ENCODE results near the gene LRRN2. TPM values are rescaled to one million over a fixed set of nuclear protein-coding genes. Genes with fewer than 3 reads are reported as not detected.

LRRN2 gene
- total and polyA plus RNA-seq, 2 donors (not counting 3 experiments of a cell fraction or from before 2014, with no cell fraction given), result not detected

- Histone ChIP-seq H3K4me2 (ENCODE audit: insufficient read depth, low read length) (no peak overlapping the region), H3K4me3 (replicated peaks in 1 of 3; ENCODE audit: insufficient read depth in 1 of 3, low read depth in 1 of 3, low read length in 3 of 3) (no peak overlapping the region), H3K36me3 (ENCODE audit: control insufficient read depth in 2 of 2, extremely low read depth in 1 of 2, insufficient read depth in 2 of 2, low read length in 2 of 2) (no peaks in the 10 kb centered on the region), H3K9me1 (replicated peaks; ENCODE audit: control insufficient read depth, extremely low read depth, insufficient read depth, low read length) (no peaks in the 10 kb centered on the region), H3K9me3 (replicated peaks; ENCODE audit: control insufficient read depth, insufficient read depth, low read length) (no peaks in the 10 kb centered on the region), H3K4me1 (ENCODE audit: control insufficient read depth, extremely low read depth, insufficient read depth, low read length) (no peaks in the 10 kb centered on the region), H2AFZ (ENCODE audit: low read depth, low read length) (no peak overlapping the region), H3K79me2 (ENCODE audit: control insufficient read depth, insufficient read depth, low read length) (no peaks in the 10 kb centered on the region), H3K27ac (ENCODE audit: insufficient read depth, low read depth, low read length) (no peak overlapping the region), H4K20me1 (replicated peaks; ENCODE audit: control insufficient read depth, extremely low read depth, insufficient read depth, low read length) (no peaks in the 10 kb centered on the region), H3K27me3 (ENCODE audit: control insufficient read depth in 2 of 2, insufficient read depth in 2 of 2, low read length in 2 of 2) (peaks cover 11 to 14% of the 10 kb centered on the region in 2 experiments), H3K9ac (replicated peaks; ENCODE audit: extremely low read depth, insufficient read depth, low read length) (no peak overlapping the region)
- POLR2A ChIA-PET, result no interaction called here
- intact Hi-C loops (cut with micrococcal nuclease) (no loop called here), dilution Hi-C loops (cut with MboI; ENCODE audit: extremely low pct_ligation_motif_present, low sequenced_read_pairs) (no loop called here)
- no peak for FAIRE-seq
- CTCF ChIA-PET, result interaction anchor here (1.3 kb wide), 1 partner anchor 18 kb away, joined by 5 read pairs; no protein-coding TSS in a partner anchor
- no peak for DNase-seq (ENCODE audit: low read depth, low spot score)
- TF ChIP-seq JUN (IDR thresholded peaks at IDR 0.05; ENCODE audit: borderline replicate concordance, insufficient read depth, insufficient read length, low read depth) (no peak), EZH2 (IDR thresholded peaks at IDR 0.05; ENCODE audit: borderline replicate concordance, low read depth, low read length, severe bottlenecking) (no peak), POLR2A (IDR thresholded peaks at IDR 0.05; ENCODE audit: low read depth, low read length) (no peak), MYC (IDR thresholded peaks at IDR 0.05; ENCODE audit: low read depth, low read length) (no peak), GATA2 (IDR thresholded peaks at IDR 0.05; ENCODE audit: insufficient read depth, insufficient read length, low read depth, low read length) (no peak), CTCF (IDR thresholded peaks at IDR 0.05; ENCODE audit: extremely low read depth in 1 of 2, insufficient read depth in 1 of 2, low read depth in 1 of 2, low read length in 2 of 2) (no peak), POLR2AphosphoS5 (IDR thresholded peaks at IDR 0.05; ENCODE audit: insufficient read depth, low read depth, low read length) (no peak), MAX (IDR thresholded peaks at IDR 0.05; ENCODE audit: insufficient read depth, insufficient read length) (no peak), FOS (IDR thresholded peaks at IDR 0.05; ENCODE audit: borderline replicate concordance, insufficient read depth, low read length) (no peak)
- no TSS peak for BruUV-seq (replicated peaks)
These were observed 42.9 kb upstream of the LRRN2 start for GRCh38 chr1:204728456-204728855.
